Uterus (tissue), 4 donors: Measurements from ENCODE around the gene TCHP. TPM values are rescaled to one million over a fixed set of nuclear protein-coding genes. Genes with fewer than 3 reads are reported as not detected.

Source experiments
- DNase-seq, 2 donors: peaks; one replicate each; pipeline ENCODE4 v3.0.0-alpha.2; 2019 to 2020
- H3K27ac ChIP-seq, 2 donors: fragments of 200-600 bp; sonication (generic); 1 replicate in 1 of 2; 2 replicates in 1 of 2; pipeline ENCODE4 v1.5.1; 2016 to 2018
- H3K27me3 ChIP-seq, 2 donors: fragments of 200-600 bp; sonication (generic); one replicate each; pipeline ENCODE4 v1.5.1; 2018 to 2019; ENCODE audit warnings: control low read depth in 1 of 2
- H3K36me3 ChIP-seq, 2 donors: fragments of 200-600 bp; sonication (generic); one replicate each; pipeline ENCODE4 v1.5.1; 2019; ENCODE audit warnings: control low read depth in 1 of 2
- H3K4me1 ChIP-seq, 2 donors: fragments of 200-600 bp; sonication (generic); one replicate each; pipeline ENCODE4 v1.5.1; 2018 to 2019; ENCODE audit warnings: control low read depth in 1 of 2
- H3K4me3 ChIP-seq, 2 donors: fragments of 200-600 bp; sonication (generic); 1 replicate in 1 of 2; 2 replicates in 1 of 2; pipeline ENCODE4 v1.5.1; 2018 to 2019; ENCODE audit warnings: mild to moderate bottlenecking in 1 of 2
- H3K9me3 ChIP-seq, 2 donors: fragments of 200-600 bp; sonication (generic); one replicate each; pipeline ENCODE4 v1.5.1; 2019; ENCODE audit warnings: control low read depth in 1 of 2
- POLR2A ChIP-seq, 2 donors: fragments of 450-650 bp; IDR thresholded peaks; one replicate each; pipeline ENCODE4 v1.6.1; 2016; ENCODE audit warnings: antibody characterized with exemption in 2 of 2, mild to moderate bottlenecking in 1 of 2, moderate library complexity in 1 of 2
- intact Hi-C: fragments of 100-400 bp; cut with DNase I; formaldehyde crosslinking; loops from one replicate; pipeline ENCODE4 v1.15.1; 2023; ENCODE audit warnings: low total_unique reads
- total RNA-seq, 4 donors: library from RNA; depleted of rRNA in 3 of 4; stranded (reverse); fragments of >200 nt in 3 of 4; gene quantifications; one replicate each; pipeline versions ENCODE4 v1.1.0 to v1.2.4, GENCODE V29; 2014 to 2023
- TF ChIP-seq, protein P1 (sequence below), 4 experiments: fragments of 200-600 bp in 2 of 4; fragments of 450-650 bp in 2 of 4; sonication (generic) in 2 of 4; IDR thresholded peaks; one replicate each; pipeline ENCODE4 v1.5.1; 2016 to 2019; ENCODE audit warnings: antibody characterized with exemption in 4 of 4, mild to moderate bottlenecking in 2 of 4, moderate library complexity in 1 of 4
- donor health status: DM: yes; HTN: yes; CAD: no.

The TCHP gene
- total RNA-seq, 4 donors from 2014 or later = 5.9 to 19.0 (median 12.8) TPM

DNA sequence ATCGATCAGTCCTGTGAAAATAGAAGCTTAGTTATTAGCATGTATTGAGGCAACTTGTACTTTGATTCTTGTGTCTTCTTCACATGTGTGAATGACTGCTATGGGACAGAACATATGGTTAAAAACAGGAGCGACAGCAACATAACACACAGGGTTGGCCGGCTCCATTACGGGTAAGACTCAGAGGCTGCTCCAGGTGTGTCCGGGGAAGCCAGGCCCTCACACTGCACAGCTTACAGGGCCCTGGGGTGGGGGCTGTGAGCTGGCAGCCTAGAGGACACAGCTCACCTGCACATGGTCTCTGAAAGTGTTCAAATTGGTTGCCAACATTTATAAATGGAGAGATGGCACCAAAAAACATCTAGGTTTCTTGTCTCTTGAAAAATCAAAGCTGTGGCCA, 31.1 kb downstream of the TCHP start:
- Histone ChIP-seq H3K4me1 (no peaks in the 10 kb centered on the region), H3K27me3 (no peaks in the 10 kb centered on the region), H3K4me3 (no peak overlapping the region), H3K9me3 (no peaks in the 10 kb centered on the region), H3K27ac (no peak overlapping the region), H3K36me3 (no peaks in the 10 kb centered on the region)
- intact Hi-C loops = no loop called here
- no peak for TF ChIP-seq POLR2A (IDR thresholded peaks at IDR 0.05)
- TF ChIP-seq, protein P1, sequence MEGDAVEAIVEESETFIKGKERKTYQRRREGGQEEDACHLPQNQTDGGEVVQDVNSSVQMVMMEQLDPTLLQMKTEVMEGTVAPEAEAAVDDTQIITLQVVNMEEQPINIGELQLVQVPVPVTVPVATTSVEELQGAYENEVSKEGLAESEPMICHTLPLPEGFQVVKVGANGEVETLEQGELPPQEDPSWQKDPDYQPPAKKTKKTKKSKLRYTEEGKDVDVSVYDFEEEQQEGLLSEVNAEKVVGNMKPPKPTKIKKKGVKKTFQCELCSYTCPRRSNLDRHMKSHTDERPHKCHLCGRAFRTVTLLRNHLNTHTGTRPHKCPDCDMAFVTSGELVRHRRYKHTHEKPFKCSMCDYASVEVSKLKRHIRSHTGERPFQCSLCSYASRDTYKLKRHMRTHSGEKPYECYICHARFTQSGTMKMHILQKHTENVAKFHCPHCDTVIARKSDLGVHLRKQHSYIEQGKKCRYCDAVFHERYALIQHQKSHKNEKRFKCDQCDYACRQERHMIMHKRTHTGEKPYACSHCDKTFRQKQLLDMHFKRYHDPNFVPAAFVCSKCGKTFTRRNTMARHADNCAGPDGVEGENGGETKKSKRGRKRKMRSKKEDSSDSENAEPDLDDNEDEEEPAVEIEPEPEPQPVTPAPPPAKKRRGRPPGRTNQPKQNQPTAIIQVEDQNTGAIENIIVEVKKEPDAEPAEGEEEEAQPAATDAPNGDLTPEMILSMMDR (IDR thresholded peaks at IDR 0.05) = no peak
- no peak for DNase-seq

DNA sequence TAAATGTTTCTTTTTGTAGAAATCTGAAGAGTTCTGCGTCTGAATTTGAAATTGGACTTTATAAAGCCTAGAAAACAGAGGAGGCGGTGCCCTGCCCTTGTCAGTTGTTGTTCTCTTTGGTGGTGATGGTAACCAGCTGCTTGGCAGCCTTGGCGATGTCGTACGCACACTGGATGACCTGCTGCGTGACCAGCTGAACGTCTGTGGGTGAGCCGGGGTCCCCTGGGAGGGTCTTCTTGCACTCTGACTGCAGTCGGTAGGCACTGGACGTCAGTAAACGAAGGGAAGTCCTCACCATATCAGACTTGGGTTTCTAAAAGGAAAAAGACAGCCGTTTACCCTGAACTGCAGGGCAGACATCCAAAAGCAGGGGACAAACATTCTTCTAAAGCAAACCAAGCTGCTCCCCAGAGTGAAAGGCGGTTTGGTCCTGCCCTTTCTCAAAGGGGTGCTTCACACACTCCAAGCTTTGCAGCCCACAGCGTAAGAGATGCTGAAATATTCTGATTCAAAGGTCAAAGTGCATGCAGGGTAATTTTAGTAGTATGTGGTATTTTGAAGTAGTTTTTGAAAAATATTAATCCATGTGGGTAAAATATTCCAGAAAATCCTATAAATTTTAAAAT, 32.9 kb downstream of the TCHP start:
- intact Hi-C loops = no loop called here
- no peak for TF ChIP-seq POLR2A (IDR thresholded peaks at IDR 0.05)
- TF ChIP-seq, protein P1 (IDR thresholded peaks at IDR 0.05) = no peak
- DNase-seq = peak; percentile 32 to 45
- Histone ChIP-seq H3K4me3 (no peak overlapping the region), H3K27me3 (no peaks in the 10 kb centered on the region), H3K9me3 (no peaks in the 10 kb centered on the region), H3K27ac (peak overlapping the region in 1 of 2 donors; percentile 24), H3K4me1 (no peaks in the 10 kb centered on the region), H3K36me3 (no peaks in the 10 kb centered on the region)

DNA sequence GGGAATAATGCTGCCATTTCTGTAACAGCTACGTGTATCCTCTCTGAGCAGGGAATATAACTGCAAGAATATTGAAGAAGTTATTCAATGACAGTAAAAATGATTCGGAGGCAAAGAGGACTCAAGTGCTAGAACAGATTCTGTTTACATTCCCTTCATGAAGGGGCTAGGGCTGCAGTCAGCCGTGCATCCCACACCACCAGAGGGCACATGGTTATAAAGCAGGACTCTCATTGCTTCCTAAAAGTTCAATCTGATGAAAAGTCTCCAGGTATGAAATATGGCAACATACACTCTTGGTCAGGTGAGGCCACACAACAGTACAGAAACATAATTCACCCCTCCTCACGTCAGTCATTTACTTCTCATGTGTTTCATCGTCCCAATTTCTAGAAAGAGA, 34.0 kb downstream of the TCHP start:
- H3K36me3 ChIP-seq = no peaks in the 10 kb centered on the region
- H3K27ac ChIP-seq = no peak overlapping the region
- no peak for DNase-seq
- H3K4me1 ChIP-seq = no peaks in the 10 kb centered on the region
- no peaks in the 10 kb centered on the region for H3K27me3 ChIP-seq
- TF ChIP-seq POLR2A (IDR thresholded peaks at IDR 0.05) = no peak
- TF ChIP-seq, protein P1 (IDR thresholded peaks at IDR 0.05) = no peak
- no peak overlapping the region for H3K4me3 ChIP-seq
- intact Hi-C loops = no loop called here
- no peaks in the 10 kb centered on the region for H3K9me3 ChIP-seq

DNA sequence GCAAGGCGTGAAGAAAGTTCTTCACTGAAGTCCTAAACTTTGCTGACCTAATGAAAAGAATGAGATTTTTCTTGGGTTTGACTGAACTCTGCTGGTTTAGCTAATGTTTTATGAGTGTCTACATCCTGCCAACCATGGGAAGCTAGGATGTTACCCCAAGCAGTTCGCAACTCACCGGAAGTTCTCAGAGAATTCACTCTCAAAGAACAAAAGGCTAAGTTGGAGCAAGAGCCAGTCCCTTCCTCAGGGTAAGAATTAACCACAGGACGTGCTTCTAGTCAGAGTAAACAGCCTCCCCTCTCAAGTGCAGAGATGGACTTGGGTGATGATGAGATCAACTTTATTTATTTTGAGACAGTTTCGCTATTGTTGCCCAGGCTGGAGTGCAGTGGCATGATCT, 37.3 kb downstream of the TCHP start:
- no peak overlapping the region for H3K4me3 ChIP-seq
- no peaks in the 10 kb centered on the region for H3K4me1 ChIP-seq
- no peaks in the 10 kb centered on the region for H3K9me3 ChIP-seq
- H3K27ac ChIP-seq = no peak overlapping the region
- intact Hi-C loops = no loop called here
- no peaks in the 10 kb centered on the region for H3K27me3 ChIP-seq
- no peaks in the 10 kb centered on the region for H3K36me3 ChIP-seq
- TF ChIP-seq, protein P1 (IDR thresholded peaks at IDR 0.05) = no peak
- TF ChIP-seq POLR2A (IDR thresholded peaks at IDR 0.05) = no peak
- DNase-seq = no peak

DNA sequence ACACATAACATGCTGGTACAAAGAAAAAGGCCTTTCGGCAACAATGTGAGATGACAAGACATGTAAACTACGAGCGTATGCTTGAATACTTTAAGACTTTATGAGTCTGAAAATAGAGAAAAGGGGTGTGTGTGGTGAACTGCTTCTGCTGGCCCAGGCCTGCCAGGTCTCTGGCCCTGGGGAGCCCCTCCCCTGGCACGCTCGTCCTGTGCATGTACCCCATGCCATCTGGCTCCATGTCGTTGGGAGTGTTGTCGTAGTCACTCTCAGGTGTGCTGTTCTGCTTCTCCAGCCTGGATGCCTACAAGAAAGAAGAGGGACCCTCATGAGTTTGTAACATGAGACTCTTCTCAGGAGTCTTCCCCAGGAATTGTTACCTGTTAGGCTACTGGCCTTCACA, 38.9 kb downstream of the TCHP start:
- Histone ChIP-seq H3K36me3 (no peaks in the 10 kb centered on the region), H3K4me1 (no peaks in the 10 kb centered on the region), H3K27ac (no peak overlapping the region), H3K27me3 (no peaks in the 10 kb centered on the region), H3K9me3 (no peaks in the 10 kb centered on the region), H3K4me3 (no peak overlapping the region)
- no peak for DNase-seq
- intact Hi-C loops = no loop called here
- no peak for TF ChIP-seq POLR2A (IDR thresholded peaks at IDR 0.05)
- TF ChIP-seq, protein P1 (IDR thresholded peaks at IDR 0.05) = no peak
